Muscle layer of duodenum (tissue), 2 donors: ENCODE data around the gene EIF4ENIF1.
A peak's percentile ranks its signal among the peaks of the same experiment; 100 is the strongest.
"Not testable (repeated sequence)": the region's sequence is repeated elsewhere in the genome, so short reads cannot be mapped to it uniquely, and the experiment has no call there.

ENCODE experiments used
- H3K27ac ChIP-seq: one replicate; pipeline ENCODE4 v1.7.0; 2013; ENCODE audit warnings: mild to moderate bottlenecking, low read length
- H3K27me3 ChIP-seq: one replicate; pipeline ENCODE4 v1.7.0; 2013; ENCODE audit warnings: low read depth, mild to moderate bottlenecking, control low read depth, low read length
- H3K36me3 ChIP-seq, 2 donors: one replicate each; pipeline ENCODE4 v1.7.0; 2013; ENCODE audit warnings: low read length in 2 of 2, control low read depth in 1 of 2, mild to moderate bottlenecking in 1 of 2; ENCODE audit not compliant: insufficient read depth in 2 of 2, control insufficient read depth in 1 of 2
- H3K4me1 ChIP-seq, 2 donors: one replicate each; pipeline ENCODE4 v1.7.0; 2013; ENCODE audit warnings: low read length in 2 of 2, mild to moderate bottlenecking in 2 of 2, control low read depth in 1 of 2, moderate library complexity in 1 of 2; ENCODE audit not compliant: insufficient read depth in 2 of 2, control insufficient read depth in 1 of 2
- H3K4me3 ChIP-seq, 2 donors: one replicate each; pipeline ENCODE4 v1.7.0; 2013; ENCODE audit warnings: low read length in 2 of 2, low read depth in 1 of 2, mild to moderate bottlenecking in 1 of 2
- H3K9me3 ChIP-seq, 2 donors: one replicate each; pipeline ENCODE4 v1.7.0; 2013; ENCODE audit warnings: low read length in 2 of 2, control low read depth in 1 of 2, mild to moderate bottlenecking in 1 of 2; ENCODE audit not compliant: control insufficient read depth in 1 of 2
- donor health status: healthy.

The EIF4ENIF1 gene

DNA sequence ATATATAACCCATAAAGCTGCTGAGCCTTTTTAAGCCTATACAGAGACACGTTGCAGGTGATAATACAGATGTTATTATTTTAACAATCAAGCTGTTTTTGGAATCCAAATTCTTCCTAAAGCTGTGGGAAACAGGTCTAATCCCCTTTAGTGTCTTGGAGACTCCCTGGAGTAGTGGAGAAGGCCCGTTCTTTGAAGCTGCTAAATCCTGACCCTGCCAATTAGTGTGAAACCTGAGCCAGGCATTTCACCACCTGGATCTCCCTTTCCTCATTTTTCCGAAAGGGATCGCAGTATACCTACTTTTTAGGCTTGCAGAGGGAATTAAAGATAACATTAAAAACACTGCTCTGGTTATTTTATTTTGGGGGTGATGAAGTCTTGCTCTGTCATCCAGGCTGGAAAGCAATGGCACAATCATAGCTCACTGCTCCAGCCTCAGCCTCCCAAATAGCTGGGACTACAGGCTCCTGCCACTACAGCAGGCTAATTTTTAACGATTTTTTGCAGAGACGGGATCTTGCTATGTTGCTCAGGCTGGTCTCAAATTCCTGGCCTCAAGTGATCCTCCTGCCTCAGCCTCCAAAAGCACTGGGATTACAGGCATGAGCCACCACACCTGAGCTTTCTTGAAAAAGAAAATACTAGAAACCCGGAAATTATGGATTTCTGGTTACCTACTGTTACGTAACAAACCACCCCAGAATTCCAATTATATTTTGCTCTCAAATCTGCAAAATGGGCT, 1.7 kb upstream of the EIF4ENIF1 start:
- Histone ChIP-seq H3K27ac (peak overlapping the region; percentile 97), H3K36me3 (peaks cover 0 to 4% of the 10 kb centered on the region in 2 donors), H3K27me3 (no peaks in the 10 kb centered on the region), H3K9me3 (no peaks in the 10 kb centered on the region), H3K4me1 (peaks cover 10 to 22% of the 10 kb centered on the region in 2 donors), H3K4me3 (peak overlapping the region; percentile 81 to 87)

DNA sequence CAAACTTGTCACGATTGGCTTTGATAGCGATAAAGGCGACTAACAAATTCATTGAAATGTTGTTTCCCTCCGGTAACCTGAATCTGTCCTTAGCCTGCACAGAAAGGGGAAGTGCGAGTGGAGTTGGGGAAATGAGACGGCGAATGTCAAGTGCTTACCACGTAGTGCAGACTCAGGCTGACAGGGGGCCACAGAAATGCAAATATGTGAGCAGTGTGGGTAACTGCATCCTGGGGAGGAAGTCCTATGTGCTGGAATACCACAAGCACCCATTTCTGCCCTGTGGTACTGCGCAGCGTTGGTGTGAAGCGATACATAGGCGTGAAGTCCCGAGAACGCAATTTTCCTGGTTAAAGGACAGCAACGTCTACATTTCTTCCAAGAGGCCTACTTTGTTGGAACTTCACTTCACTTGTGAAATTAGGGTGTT, 869 bp upstream of the EIF4ENIF1 start:
- peaks cover 10 to 21% of the 10 kb centered on the region in 2 donors for H3K4me1 ChIP-seq
- no peaks in the 10 kb centered on the region for H3K9me3 ChIP-seq
- peaks cover 0 to 4% of the 10 kb centered on the region in 2 donors for H3K36me3 ChIP-seq
- H3K4me3 ChIP-seq = peak overlapping the region; percentile 81 to 87
- no peaks in the 10 kb centered on the region for H3K27me3 ChIP-seq
- peak overlapping the region; percentile 97 for H3K27ac ChIP-seq

- Histone ChIP-seq H3K36me3 (peaks cover 2 to 11% of the 10 kb centered on the region in 2 donors), H3K4me3 (peak overlapping the region; percentile 56 to 81), H3K27me3 (no peaks in the 10 kb centered on the region), H3K27ac (peak overlapping the region; percentile 53), H3K9me3 (no peaks in the 10 kb centered on the region), H3K4me1 (peaks cover 10 to 28% of the 10 kb centered on the region in 2 donors)
These were observed 539 bp downstream of the EIF4ENIF1 start for GRCh38 chr22:31488988-31489617.

GRCh38 chr22:31488346-31488883, 1.2 kb downstream of the EIF4ENIF1 start:
- no peaks in the 10 kb centered on the region for H3K9me3 ChIP-seq
- H3K36me3 ChIP-seq = peaks cover 8 to 11% of the 10 kb centered on the region in 2 donors
- H3K4me1 ChIP-seq = peaks cover 10 to 28% of the 10 kb centered on the region in 2 donors
- H3K4me3 ChIP-seq = peak overlapping the region; percentile 56 to 81
- H3K27me3 ChIP-seq = no peaks in the 10 kb centered on the region
- H3K27ac ChIP-seq = peak overlapping the region; percentile 53

DNA sequence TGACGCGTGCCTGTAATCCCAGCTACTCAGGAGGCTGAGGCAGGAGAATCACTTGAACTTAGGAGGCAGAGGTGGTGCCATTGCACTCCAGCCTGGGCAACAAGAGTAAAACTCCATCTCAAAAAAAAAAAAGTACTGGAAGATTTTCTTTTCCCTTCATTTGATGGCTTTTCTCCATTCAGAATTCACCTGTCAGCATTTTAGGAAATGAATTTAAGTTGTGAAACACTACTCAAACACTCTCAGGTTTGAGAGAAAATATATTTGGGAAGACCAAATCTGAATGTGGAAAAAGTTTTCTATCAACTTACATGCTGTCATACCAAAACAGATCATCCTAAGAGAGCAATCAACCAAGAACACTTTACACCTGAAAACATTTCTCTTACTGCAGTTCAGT, 2.7 kb downstream of the EIF4ENIF1 start:
- H3K36me3 ChIP-seq = peaks cover 10 to 15% of the 10 kb centered on the region in 2 donors
- H3K4me3 ChIP-seq = no peak overlapping the region
- H3K4me1 ChIP-seq = peaks cover 10 to 28% of the 10 kb centered on the region in 2 donors
- no peaks in the 10 kb centered on the region for H3K27me3 ChIP-seq
- no peaks in the 10 kb centered on the region for H3K9me3 ChIP-seq
- no peak overlapping the region for H3K27ac ChIP-seq

DNA sequence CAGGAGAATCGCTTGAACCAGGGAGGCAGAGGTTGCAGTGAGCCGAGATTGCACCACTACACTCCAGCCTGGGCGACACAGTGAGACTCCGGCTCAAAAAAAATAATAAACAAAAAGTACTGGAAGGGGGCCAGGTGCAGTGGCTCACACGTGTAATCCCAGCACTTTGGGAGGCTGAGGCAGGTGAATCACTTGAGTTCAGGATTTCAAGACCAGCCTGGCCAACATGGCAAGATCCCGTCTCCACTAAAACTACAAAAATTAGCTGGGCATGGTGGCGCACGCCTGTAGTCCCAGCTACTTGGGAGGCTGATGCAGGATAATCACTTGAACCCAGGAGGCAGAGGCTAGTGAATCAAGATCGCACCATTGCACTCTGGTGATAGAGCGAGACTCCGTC, 3.3 kb downstream of the EIF4ENIF1 start:
- H3K9me3 ChIP-seq, H3K27me3 ChIP-seq, H3K4me3 ChIP-seq, H3K27ac ChIP-seq: not testable (repeated sequence)
- Histone ChIP-seq H3K36me3 (peaks cover 10 to 20% of the 10 kb centered on the region in 2 donors), H3K4me1 (peaks cover 9 to 28% of the 10 kb centered on the region in 2 donors)

- not testable (repeated sequence) for H3K27me3 ChIP-seq, H3K27ac ChIP-seq, H3K9me3 ChIP-seq, H3K4me3 ChIP-seq
- Histone ChIP-seq H3K36me3 (peaks cover 16 to 26% of the 10 kb centered on the region in 2 donors), H3K4me1 (peaks cover 0 to 11% of the 10 kb centered on the region in 2 donors)
These were observed 7.2 kb downstream of the EIF4ENIF1 start for GRCh38 chr22:31482470-31482869.

DNA sequence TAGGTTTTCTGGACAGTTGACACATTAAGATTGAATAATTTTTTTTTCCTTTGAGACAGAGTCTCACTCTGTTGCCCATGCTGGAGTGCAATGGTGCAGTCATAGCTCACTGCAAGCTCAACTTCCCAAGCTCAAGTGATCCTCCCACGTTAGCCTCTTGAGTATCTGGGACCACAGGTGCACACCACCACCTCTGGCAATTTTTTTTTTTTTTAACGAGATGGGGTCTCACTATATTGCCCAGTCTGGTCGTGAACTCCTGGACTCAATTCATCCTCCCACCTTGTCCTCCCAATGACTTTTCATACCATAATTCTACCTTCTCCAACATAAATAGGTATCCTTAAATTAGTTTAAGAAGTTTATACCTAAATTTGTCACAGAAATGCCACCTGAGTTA, 8.5 kb downstream of the EIF4ENIF1 start:
- Histone ChIP-seq H3K4me1 (peaks cover 0 to 11% of the 10 kb centered on the region in 2 donors), H3K27ac (no peak overlapping the region), H3K36me3 (peaks cover 18 to 26% of the 10 kb centered on the region in 2 donors), H3K9me3 (no peaks in the 10 kb centered on the region), H3K4me3 (no peak overlapping the region), H3K27me3 (no peaks in the 10 kb centered on the region)

GRCh38 chr22:31477329-31477728, 12.3 kb downstream of the EIF4ENIF1 start:
- no peak overlapping the region for H3K4me3 ChIP-seq
- peaks cover 0 to 5% of the 10 kb centered on the region in 2 donors for H3K4me1 ChIP-seq
- no peaks in the 10 kb centered on the region for H3K9me3 ChIP-seq
- H3K27me3 ChIP-seq = no peaks in the 10 kb centered on the region
- H3K27ac ChIP-seq = no peak overlapping the region
- H3K36me3 ChIP-seq = peaks cover 7 to 19% of the 10 kb centered on the region in 2 donors

- H3K27me3 ChIP-seq = no peaks in the 10 kb centered on the region
- H3K36me3 ChIP-seq = peaks cover 4 to 7% of the 10 kb centered on the region in 2 donors
- no peak overlapping the region for H3K4me3 ChIP-seq
- no peak overlapping the region for H3K27ac ChIP-seq
- H3K9me3 ChIP-seq = no peaks in the 10 kb centered on the region
- peaks cover 0 to 5% of the 10 kb centered on the region in 2 donors for H3K4me1 ChIP-seq
These were observed 13.8 kb downstream of the EIF4ENIF1 start for GRCh38 chr22:31475800-31476199.

- H3K36me3 ChIP-seq = peaks cover 0 to 7% of the 10 kb centered on the region in 2 donors
- H3K4me3 ChIP-seq = no peak overlapping the region
- H3K9me3 ChIP-seq = no peaks in the 10 kb centered on the region
- no peaks in the 10 kb centered on the region for H3K27me3 ChIP-seq
- peaks cover 0 to 5% of the 10 kb centered on the region in 2 donors for H3K4me1 ChIP-seq
- no peak overlapping the region for H3K27ac ChIP-seq
These were observed 14.9 kb downstream of the EIF4ENIF1 start for GRCh38 chr22:31474743-31475142.
